Measurements from ENCODE around the gene ISLR.

GRCh38 chr15:74135041-74135565 is 38.4 kb upstream of the ISLR start:
- TF ChIP-seq, protein P1, sequence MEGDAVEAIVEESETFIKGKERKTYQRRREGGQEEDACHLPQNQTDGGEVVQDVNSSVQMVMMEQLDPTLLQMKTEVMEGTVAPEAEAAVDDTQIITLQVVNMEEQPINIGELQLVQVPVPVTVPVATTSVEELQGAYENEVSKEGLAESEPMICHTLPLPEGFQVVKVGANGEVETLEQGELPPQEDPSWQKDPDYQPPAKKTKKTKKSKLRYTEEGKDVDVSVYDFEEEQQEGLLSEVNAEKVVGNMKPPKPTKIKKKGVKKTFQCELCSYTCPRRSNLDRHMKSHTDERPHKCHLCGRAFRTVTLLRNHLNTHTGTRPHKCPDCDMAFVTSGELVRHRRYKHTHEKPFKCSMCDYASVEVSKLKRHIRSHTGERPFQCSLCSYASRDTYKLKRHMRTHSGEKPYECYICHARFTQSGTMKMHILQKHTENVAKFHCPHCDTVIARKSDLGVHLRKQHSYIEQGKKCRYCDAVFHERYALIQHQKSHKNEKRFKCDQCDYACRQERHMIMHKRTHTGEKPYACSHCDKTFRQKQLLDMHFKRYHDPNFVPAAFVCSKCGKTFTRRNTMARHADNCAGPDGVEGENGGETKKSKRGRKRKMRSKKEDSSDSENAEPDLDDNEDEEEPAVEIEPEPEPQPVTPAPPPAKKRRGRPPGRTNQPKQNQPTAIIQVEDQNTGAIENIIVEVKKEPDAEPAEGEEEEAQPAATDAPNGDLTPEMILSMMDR (conservative IDR thresholded peaks at IDR 0.05; ENCODE audit: low read depth, low read length), result no peak
- no peak for TF ChIP-seq EZH2 (IDR thresholded peaks at IDR 0.05; ENCODE audit: low read length, unreplicated experiment)
